Common myeloid progenitor, CD34-positive (primary cell): Measurements from ENCODE around the gene NVL.

Experiments
- CTCF ChIA-PET: fragments of 350-600 bp; sonication (Branson Sonifier 250); formaldehyde crosslinking; loops from one replicate; lab custom pipeline; 2021; ENCODE audit warnings: antibody characterized with exemption; lab: Charles Lee
- POLR2A ChIA-PET: fragments of 350-600 bp; sonication (Branson Sonifier 250); formaldehyde crosslinking; loops from one replicate; lab custom pipeline; 2021; ENCODE audit warnings: antibody characterized with exemption; lab: Charles Lee
- DNase-seq, 3 donors: peaks; one replicate each; pipeline versions ENCODE4 v3.0.0 to v3.0.0-alpha.2; 2013
- H3K27ac ChIP-seq, 2 experiments: 1 replicate in 1 of 2; 2 replicates in 1 of 2; pipeline ENCODE4 v1.7.0; 2013; ENCODE audit warnings: inconsistent platforms in 2 of 2, low read length in 2 of 2, mild to moderate bottlenecking in 2 of 2, low read depth in 1 of 2, moderate library complexity in 1 of 2; ENCODE audit not compliant: severe bottlenecking in 2 of 2, insufficient read depth in 1 of 2, poor library complexity in 1 of 2
- H3K27me3 ChIP-seq, 5 experiments: replicated peaks in 2 of 5; 1 replicate in 3 of 5; 2 replicates in 2 of 5; pipeline versions ENCODE4 v1.6.1 to v1.7.0; 2013; ENCODE audit warnings: low read length in 4 of 5, mild to moderate bottlenecking in 2 of 5, moderate library complexity in 2 of 5, inconsistent platforms in 1 of 5; ENCODE audit not compliant: insufficient read depth in 5 of 5, control insufficient read depth in 4 of 5
- H3K36me3 ChIP-seq, 4 experiments: 1 replicate in 2 of 4; 2 replicates in 2 of 4; pipeline versions ENCODE4 v1.6.1 to v1.7.0; 2013; ENCODE audit warnings: low read length in 3 of 4, control low read depth in 1 of 4, mild to moderate bottlenecking in 1 of 4; ENCODE audit not compliant: control insufficient read depth in 4 of 4, insufficient read depth in 4 of 4
- H3K4me1 ChIP-seq, 4 experiments: 1 replicate in 3 of 4; 2 replicates in 1 of 4; pipeline versions ENCODE4 v1.6.1 to v1.7.1; 2013; ENCODE audit warnings: low read length in 3 of 4, mild to moderate bottlenecking in 3 of 4, control low read depth in 1 of 4, inconsistent platforms in 1 of 4, moderate library complexity in 1 of 4; ENCODE audit not compliant: control insufficient read depth in 4 of 4, insufficient read depth in 4 of 4; ENCODE audit errors: control extremely low read depth in 1 of 4
- H3K4me3 ChIP-seq, 7 experiments: 1 replicate in 4 of 7; 2 replicates in 3 of 7; pipeline versions ENCODE4 v1.5.1 to v1.7.0; 2013; ENCODE audit warnings: mild to moderate bottlenecking in 7 of 7, low read length in 6 of 7, moderate library complexity in 6 of 7, inconsistent platforms in 2 of 7, low read depth in 2 of 7, control low read depth in 1 of 7; ENCODE audit not compliant: insufficient read depth in 4 of 7, control insufficient read depth in 1 of 7; ENCODE audit errors: extremely low read depth in 1 of 7
- H3K9me3 ChIP-seq, 5 experiments: 1 replicate in 4 of 5; 2 replicates in 1 of 5; pipeline versions ENCODE4 v1.6.1 to v1.7.1; 2013; ENCODE audit warnings: low read length in 4 of 5, mild to moderate bottlenecking in 2 of 5, inconsistent platforms in 1 of 5, low read depth in 1 of 5, moderate library complexity in 1 of 5; ENCODE audit not compliant: control insufficient read depth in 4 of 5, insufficient read depth in 2 of 5; ENCODE audit errors: control extremely low read depth in 1 of 5
- WGBS: methylation state at CpG from one replicate; pipeline ENCODE4 v1.1.5; 2013; ENCODE audit not compliant: insufficient coverage; 5-methylcytosine and 5-hydroxymethylcytosine counted together

Gene NVL

GRCh38 chr1:224266915-224267856 is 62.8 kb downstream of the NVL start:
- H3K36me3 ChIP-seq = peaks cover 2 to 28% (median 20%) of the 10 kb centered on the region in 4 experiments
- 93% methylated on average over 6 of the region's 11 CpGs for WGBS
- H3K27me3 ChIP-seq = no peaks in the 10 kb centered on the region
- no peaks in the 10 kb centered on the region for H3K9me3 ChIP-seq
- H3K27ac ChIP-seq = no peak overlapping the region
- ChIA-PET CTCF (interaction anchor here (0.6 kb wide), 1 partner anchor 521 kb away, joined by 3 read pairs; no protein-coding TSS in a partner anchor), POLR2A (no interaction called here)
- no peak overlapping the region for H3K4me3 ChIP-seq
- H3K4me1 ChIP-seq = no peaks in the 10 kb centered on the region
- no peak for DNase-seq

- no peaks in the 10 kb centered on the region for H3K9me3 ChIP-seq
- H3K4me3 ChIP-seq = no peak overlapping the region
- CTCF ChIA-PET = interaction anchor here (1.2 to 1.6 kb wide), 3 partner anchors 14 to 67 kb away, joined by 3 to 5 read pairs (median 4); no protein-coding TSS in a partner anchor
- H3K4me1 ChIP-seq = no peaks in the 10 kb centered on the region
- POLR2A ChIA-PET = no interaction called here
- H3K27me3 ChIP-seq = no peaks in the 10 kb centered on the region
- no peak for DNase-seq
- 100% methylated on average over 3 of the region's 3 CpGs for WGBS
- peaks cover 2 to 25% (median 19%) of the 10 kb centered on the region in 4 experiments for H3K36me3 ChIP-seq
- H3K27ac ChIP-seq = no peak overlapping the region
These were observed 63.7 kb downstream of the NVL start for GRCh38 chr1:224266105-224266914.

- POLR2A ChIA-PET = no interaction called here
- no peaks in the 10 kb centered on the region for H3K9me3 ChIP-seq
- H3K4me1 ChIP-seq = no peaks in the 10 kb centered on the region
- H3K4me3 ChIP-seq = no peak overlapping the region
- WGBS = 100% methylated on average over 2 of the region's 6 CpGs
- DNase-seq = no peak
- no peaks in the 10 kb centered on the region for H3K27me3 ChIP-seq
- CTCF ChIA-PET = interaction anchor here (0.6 to 1.1 kb wide), 2 partner anchors 16 to 19 kb away, joined by 3 read pairs; no protein-coding TSS in a partner anchor
- H3K27ac ChIP-seq = no peak overlapping the region
- H3K36me3 ChIP-seq = peaks cover 2 to 25% (median 12%) of the 10 kb centered on the region in 4 experiments
These were observed 65.7 kb downstream of the NVL start for GRCh38 chr1:224264321-224264720.

- ChIA-PET POLR2A (interaction anchor here (0.7 kb wide), 1 partner anchor 65 kb away, joined by 3 read pairs; no protein-coding TSS in a partner anchor), CTCF (no interaction called here)
- no peak overlapping the region for H3K4me3 ChIP-seq
- peaks cover 2 to 20% (median 10%) of the 10 kb centered on the region in 4 experiments for H3K36me3 ChIP-seq
- no peak overlapping the region for H3K27ac ChIP-seq
- WGBS = 93% methylated on average over 2 of the region's 2 CpGs
- no peaks in the 10 kb centered on the region for H3K9me3 ChIP-seq
- H3K4me1 ChIP-seq = no peaks in the 10 kb centered on the region
- no peaks in the 10 kb centered on the region for H3K27me3 ChIP-seq
- DNase-seq = no peak
These were observed 67.5 kb downstream of the NVL start for GRCh38 chr1:224262373-224263054.

GRCh38 chr1:224259986-224260385 is 70.0 kb downstream of the NVL start:
- ChIA-PET CTCF (interaction anchor here (0.9 kb wide), 1 partner anchor 9 kb away, joined by 4 read pairs; no protein-coding TSS in a partner anchor), POLR2A (no interaction called here)

GRCh38 chr1:224258351-224258750 is 71.6 kb downstream of the NVL start:
- Histone ChIP-seq H3K27ac (no peak overlapping the region), H3K36me3 (peaks cover 0 to 8% (median 4%) of the 10 kb centered on the region in 4 experiments), H3K4me1 (no peaks in the 10 kb centered on the region), H3K9me3 (no peaks in the 10 kb centered on the region), H3K4me3 (no peak overlapping the region), H3K27me3 (no peaks in the 10 kb centered on the region)
- no peak for DNase-seq
- ChIA-PET CTCF (no interaction called here), POLR2A (no interaction called here)
- WGBS = no CpG with 5 or more reads among the region's 1 CpG

More at GRCh38 chr1:224259986-224260385, 70.0 kb downstream of the NVL start:
- Histone ChIP-seq H3K9me3 (no peaks in the 10 kb centered on the region), H3K27ac (no peak overlapping the region), H3K4me3 (no peak overlapping the region), H3K27me3 (no peaks in the 10 kb centered on the region), H3K36me3 (peaks cover 2 to 11% (median 6%) of the 10 kb centered on the region in 4 experiments), H3K4me1 (no peaks in the 10 kb centered on the region)
- no peak for DNase-seq
- 91% methylated on average over 5 of the region's 5 CpGs for WGBS
